ENCODE data around the gene FILIP1. TPM values are rescaled to one million over a fixed set of nuclear protein-coding genes. Genes with fewer than 3 reads are reported as not detected.
A peak's percentile ranks its signal among the peaks of the same experiment; 100 is the strongest.

The FILIP1 gene
- total and polyA plus RNA-seq, 12 donors: 16.8 to 269 (median 181) TPM

- H3K27me3 ChIP-seq: no peaks in the 10 kb centered on the region
- DNase-seq (no peak), ATAC-seq (no peak)
- peaks cover 0 to 7% (median 0%) of the 10 kb centered on the region in 11 donors for H3K9me3 ChIP-seq
- H3K36me3 ChIP-seq: peaks cover 0 to 11% (median 0%) of the 10 kb centered on the region in 9 donors
- WGBS, 2 donors: 81 to 88% methylated on average over 1 of the region's 1 CpG
- TF ChIP-seq, protein P1, sequence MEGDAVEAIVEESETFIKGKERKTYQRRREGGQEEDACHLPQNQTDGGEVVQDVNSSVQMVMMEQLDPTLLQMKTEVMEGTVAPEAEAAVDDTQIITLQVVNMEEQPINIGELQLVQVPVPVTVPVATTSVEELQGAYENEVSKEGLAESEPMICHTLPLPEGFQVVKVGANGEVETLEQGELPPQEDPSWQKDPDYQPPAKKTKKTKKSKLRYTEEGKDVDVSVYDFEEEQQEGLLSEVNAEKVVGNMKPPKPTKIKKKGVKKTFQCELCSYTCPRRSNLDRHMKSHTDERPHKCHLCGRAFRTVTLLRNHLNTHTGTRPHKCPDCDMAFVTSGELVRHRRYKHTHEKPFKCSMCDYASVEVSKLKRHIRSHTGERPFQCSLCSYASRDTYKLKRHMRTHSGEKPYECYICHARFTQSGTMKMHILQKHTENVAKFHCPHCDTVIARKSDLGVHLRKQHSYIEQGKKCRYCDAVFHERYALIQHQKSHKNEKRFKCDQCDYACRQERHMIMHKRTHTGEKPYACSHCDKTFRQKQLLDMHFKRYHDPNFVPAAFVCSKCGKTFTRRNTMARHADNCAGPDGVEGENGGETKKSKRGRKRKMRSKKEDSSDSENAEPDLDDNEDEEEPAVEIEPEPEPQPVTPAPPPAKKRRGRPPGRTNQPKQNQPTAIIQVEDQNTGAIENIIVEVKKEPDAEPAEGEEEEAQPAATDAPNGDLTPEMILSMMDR (IDR thresholded peaks at IDR 0.05): no peak
- no peak overlapping the region for H3K4me3 ChIP-seq
- peaks cover 0 to 42% (median 15%) of the 10 kb centered on the region in 9 donors for H3K4me1 ChIP-seq
- H3K27ac ChIP-seq: no peak overlapping the region
- intact Hi-C loops (cut with DNase I): no loop called here
Measured at GRCh38 chr6:75391276-75391675, 102.3 kb downstream of the FILIP1 start.

DNA sequence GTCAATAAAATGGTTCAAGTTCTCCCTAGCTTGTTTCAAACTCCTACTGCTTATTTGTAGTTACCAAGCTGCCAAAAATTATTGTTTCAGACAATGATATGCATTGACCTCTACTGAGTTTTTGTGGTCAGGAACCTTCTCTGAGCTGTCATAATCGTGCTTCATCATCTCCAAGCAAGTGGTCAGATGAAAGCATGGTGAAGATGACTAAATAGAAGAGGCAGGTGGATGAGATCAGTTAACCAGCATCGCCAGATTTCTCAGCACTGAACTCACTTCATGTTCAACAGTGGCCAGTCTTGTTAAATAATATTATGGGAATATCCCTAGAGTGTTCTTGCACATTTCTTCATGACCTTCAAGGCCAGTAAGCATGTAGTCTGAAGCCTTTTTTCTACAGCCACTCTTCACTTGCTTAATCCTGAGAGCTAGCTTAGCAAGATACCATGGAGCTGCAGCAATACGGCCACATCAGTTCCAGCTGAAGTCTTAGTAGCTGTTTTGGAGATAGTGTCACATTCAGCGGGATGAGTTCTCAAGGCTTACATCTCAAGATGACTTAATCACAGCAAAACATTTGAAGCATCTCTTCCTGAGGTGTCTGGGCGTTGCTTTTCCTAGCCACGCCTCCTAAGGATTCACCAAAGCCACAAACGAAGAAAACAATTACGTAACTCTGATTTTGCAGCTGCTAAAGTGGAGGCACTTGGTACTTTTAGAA is 107.4 kb downstream of the FILIP1 start:
- H3K9me3 ChIP-seq: peaks cover 0 to 7% (median 0%) of the 10 kb centered on the region in 11 donors
- peaks cover 0 to 38% (median 18%) of the 10 kb centered on the region in 9 donors for H3K4me1 ChIP-seq
- H3K36me3 ChIP-seq: no peaks in the 10 kb centered on the region
- H3K27ac ChIP-seq: no peak overlapping the region
- WGBS, 2 donors: 84 to 87% methylated on average over 8 of the region's 8 CpGs
- H3K4me3 ChIP-seq: no peak overlapping the region
- H3K27me3 ChIP-seq: no peaks in the 10 kb centered on the region
- intact Hi-C loops (cut with DNase I): no loop called here
- peak in 1 of 8 donors; percentile 15 for ATAC-seq
- TF ChIP-seq, protein P1 (IDR thresholded peaks at IDR 0.05): no peak
- DNase-seq: no peak

DNA sequence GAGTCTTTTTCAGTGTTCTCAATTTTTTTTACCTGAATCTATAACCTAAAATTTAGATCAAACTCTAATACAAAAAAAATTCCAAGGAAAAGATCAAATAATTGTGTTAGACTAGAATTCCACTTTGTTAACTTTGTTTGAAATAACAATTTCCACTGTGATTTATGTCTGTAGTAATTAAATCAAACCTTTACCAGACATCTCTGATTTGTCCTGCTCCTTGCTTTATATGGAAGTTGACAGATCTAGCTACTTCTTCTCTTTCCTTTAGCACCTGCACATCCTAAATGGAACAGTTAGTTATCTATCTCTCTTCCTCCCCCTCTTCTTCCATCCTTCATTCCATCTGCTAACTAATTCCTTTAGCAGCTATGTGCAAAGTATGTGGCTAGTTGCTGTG is 109.5 kb downstream of the FILIP1 start:
- Histone ChIP-seq H3K36me3 (no peaks in the 10 kb centered on the region), H3K4me1 (peaks cover 0 to 32% (median 18%) of the 10 kb centered on the region in 9 donors), H3K9me3 (peaks cover 0 to 7% (median 0%) of the 10 kb centered on the region in 11 donors), H3K4me3 (no peak overlapping the region), H3K27ac (no peak overlapping the region), H3K27me3 (no peaks in the 10 kb centered on the region)
- intact Hi-C loops (cut with DNase I): no loop called here
- DNase-seq (no peak), ATAC-seq (no peak)
- TF ChIP-seq, protein P1 (IDR thresholded peaks at IDR 0.05): no peak

GRCh38 chr6:75382634-75382900 is 111.0 kb downstream of the FILIP1 start:
- peak overlapping the region in 4 of 10 donors; percentile 8 to 27 (median 16) for H3K27ac ChIP-seq
- peaks cover 0 to 32% (median 18%) of the 10 kb centered on the region in 9 donors for H3K4me1 ChIP-seq
- no peak for DNase-seq
- no peak overlapping the region for H3K4me3 ChIP-seq
- peak in 1 of 8 donors; percentile 31 for ATAC-seq
- WGBS, 2 donors: 35 to 40% methylated on average over 2 of the region's 2 CpGs
- no peaks in the 10 kb centered on the region for H3K9me3 ChIP-seq
- TF ChIP-seq, protein P1 (IDR thresholded peaks at IDR 0.05): no peak
- no peaks in the 10 kb centered on the region for H3K36me3 ChIP-seq
- intact Hi-C loops (cut with DNase I): no loop called here
- H3K27me3 ChIP-seq: no peaks in the 10 kb centered on the region

Measured in heart right ventricle (tissue), 16 donors.